Measurements from ENCODE around the gene PAX2.
"Not testable (repeated sequence)": the region's sequence is repeated elsewhere in the genome, so short reads cannot be mapped to it uniquely, and the experiment has no call there.

The PAX2 gene

DNA sequence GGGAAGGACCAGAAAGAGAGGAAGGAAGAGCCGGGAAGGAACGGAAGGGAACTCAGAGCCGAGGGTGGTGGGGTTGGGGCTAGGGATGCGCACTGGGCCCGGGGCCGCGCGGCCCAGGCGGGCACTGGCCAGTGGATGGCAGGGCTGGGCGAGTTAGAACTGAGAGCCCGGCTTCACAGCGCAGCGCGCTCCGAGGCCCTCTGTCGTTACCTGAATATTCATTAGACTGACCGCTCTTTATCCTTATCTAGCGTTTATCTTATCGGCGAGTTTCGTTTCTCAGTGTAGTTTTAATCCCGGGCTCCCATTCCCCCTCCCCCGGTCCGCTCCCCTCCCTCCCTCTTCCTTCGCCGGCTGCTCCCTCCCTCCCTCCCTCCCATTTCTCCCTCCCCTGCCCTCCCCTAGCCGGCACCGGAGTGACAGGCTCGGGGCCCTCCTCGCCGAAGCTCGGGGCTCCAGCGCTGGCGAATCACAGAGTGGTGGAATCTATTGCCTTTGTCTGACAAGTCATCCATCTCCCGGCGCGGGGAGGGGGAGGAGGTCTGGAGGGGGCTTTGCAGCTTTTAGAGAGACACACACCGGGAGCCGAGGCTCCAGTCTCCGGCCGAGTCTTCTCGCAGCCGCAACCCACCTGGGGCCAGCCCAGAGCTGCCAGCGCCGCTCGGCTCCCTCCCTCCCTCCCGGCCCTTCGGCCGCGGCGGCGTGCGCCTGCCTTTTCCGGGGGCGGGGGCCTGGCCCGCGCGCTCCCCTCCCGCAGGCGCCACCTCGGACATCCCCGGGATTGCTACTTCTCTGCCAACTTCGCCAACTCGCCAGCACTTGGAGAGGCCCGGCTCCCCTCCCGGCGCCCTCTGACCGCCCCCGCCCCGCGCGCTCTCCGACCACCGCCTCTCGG lies at the start of gene PAX2:
Gene PAX2, plus strand, starts transcription at position 596 of the 895 bp plus-strand sequence. CDS start 679 bp downstream, outside the sequence.
- no peak for DNase-seq (ENCODE audit: low read depth)

DNA sequence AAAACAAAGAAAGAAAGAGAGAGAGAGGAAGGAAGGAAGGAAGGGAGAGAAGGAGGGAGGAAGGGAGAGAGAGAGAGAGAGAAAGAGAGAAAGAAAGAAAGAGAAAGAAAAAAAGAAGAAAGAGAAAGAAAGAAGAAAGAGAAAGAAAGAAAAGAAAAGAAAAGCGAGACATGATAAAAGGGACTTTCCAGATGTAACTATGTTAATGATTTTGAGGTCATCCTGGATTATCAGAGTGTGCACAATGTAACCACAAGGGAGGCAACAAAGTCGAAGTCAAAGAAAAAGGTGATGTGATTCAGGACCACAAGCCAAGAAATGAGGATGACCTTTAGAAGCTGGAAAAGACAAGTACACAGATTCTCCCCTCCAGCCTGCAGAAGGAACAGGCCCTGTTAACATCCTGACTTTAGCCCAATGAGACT lies 48.9 kb upstream of the PAX2 start:
- no peak for DNase-seq (ENCODE audit: low read depth)

DNA sequence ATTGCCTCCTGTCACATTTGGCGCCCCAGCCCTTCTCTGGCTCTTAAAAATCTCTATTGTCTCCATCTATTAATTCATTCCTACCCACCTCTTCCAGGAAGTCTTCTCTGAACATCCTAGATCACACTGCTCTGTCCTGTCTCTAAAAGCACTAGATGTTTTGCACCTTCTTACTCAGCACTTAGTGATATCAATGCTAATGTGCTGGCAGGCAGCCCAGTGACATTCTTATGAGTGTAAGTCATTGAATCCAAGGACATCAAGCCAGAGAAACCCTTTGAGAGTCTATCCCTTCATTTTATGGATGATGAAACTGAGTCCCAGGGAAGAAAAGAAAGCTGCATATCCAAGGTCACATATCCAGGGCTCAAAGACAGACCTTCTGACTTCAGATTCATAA lies 48.3 kb upstream of the PAX2 start:
- DNase-seq (ENCODE audit: low read depth) = peak; percentile 4

DNA sequence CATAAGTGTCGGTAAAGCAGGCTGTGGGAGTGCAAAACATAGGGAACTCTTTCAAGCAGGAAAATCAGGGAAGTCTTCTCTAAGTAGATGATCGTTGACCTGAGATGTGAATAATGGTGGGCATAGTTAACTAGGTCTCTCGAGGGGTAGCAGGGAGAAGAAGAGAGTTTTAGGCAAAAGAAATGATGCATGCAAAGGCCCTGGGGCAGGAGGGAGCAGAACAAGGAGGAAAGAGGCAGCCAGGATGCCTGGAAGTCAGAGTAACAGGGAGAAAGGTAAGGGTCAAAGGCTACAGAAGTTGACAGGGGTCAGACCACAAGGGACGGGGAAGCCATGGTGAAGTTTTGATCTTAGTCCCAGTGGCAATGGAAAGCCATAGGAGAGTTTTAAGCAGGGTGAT lies 47.8 kb upstream of the PAX2 start:
- no peak for DNase-seq (ENCODE audit: low read depth)

DNA sequence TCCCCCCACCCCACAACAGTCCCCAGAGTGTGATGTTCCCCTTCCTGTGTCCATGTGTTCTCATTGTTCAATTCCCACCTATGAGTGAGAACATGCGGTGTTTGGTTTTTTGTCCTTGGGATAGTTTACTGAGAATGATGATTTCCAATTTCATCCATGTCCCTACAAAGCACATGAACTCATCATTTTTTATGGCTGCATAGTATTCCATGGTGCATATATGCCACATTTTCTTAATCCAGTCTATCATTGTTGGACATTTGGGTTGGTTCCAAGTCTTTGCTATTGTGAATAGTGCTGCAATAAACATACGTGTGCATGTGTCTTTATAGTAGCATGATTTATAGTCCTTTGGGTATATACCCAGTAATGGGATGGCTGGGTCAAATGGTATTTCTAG lies 43.7 kb upstream of the PAX2 start:
- DNase-seq (ENCODE audit: low read depth) = not testable (repeated sequence)

DNA sequence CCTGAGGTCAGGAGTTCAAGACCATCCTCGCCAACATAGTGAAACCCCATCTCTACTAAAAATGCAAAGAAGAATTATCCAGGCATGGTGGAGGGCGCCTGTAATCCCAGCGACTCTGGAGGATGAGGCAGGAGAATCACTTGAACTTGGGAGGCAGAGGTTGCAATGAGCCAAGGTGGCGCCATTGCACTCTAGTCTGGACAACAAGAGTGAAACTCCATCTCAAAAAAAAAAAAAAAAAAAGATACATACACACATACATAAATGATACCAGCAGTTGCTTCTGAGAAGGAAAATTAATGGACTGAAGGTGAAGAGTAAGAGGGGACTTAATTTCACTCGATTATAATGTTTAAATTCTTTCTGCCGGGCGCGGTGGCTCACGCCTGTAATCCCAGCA lies 40.2 kb upstream of the PAX2 start:
- DNase-seq (ENCODE audit: low read depth) = no peak

DNA sequence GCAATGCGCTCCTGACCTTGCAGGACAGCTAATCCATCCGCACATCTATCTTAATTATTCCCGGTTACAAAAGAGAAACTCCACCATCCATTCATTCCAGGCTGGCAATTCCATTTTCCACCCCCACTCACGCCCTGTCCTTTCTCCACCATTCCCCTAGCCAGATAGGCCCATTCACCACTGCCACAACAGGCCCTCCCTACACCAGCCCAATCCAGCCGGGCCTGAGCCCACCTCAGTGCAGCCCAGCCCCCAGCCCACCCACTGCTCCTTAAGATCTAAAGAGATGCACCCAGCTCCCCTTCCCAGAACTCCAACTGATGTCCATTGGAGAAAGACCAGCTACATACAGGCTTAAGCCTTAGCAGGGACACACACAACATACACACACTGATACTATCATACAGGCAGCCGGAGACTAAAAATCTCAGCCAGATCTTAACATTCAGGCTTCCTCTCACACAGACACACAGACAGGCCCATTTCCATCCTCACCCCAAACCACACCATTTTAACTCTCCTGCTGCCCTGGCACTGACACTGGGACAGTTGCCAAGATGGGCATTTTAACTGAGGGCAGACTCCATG lies 38.0 kb upstream of the PAX2 start:
- no peak for DNase-seq (ENCODE audit: low read depth)

DNA sequence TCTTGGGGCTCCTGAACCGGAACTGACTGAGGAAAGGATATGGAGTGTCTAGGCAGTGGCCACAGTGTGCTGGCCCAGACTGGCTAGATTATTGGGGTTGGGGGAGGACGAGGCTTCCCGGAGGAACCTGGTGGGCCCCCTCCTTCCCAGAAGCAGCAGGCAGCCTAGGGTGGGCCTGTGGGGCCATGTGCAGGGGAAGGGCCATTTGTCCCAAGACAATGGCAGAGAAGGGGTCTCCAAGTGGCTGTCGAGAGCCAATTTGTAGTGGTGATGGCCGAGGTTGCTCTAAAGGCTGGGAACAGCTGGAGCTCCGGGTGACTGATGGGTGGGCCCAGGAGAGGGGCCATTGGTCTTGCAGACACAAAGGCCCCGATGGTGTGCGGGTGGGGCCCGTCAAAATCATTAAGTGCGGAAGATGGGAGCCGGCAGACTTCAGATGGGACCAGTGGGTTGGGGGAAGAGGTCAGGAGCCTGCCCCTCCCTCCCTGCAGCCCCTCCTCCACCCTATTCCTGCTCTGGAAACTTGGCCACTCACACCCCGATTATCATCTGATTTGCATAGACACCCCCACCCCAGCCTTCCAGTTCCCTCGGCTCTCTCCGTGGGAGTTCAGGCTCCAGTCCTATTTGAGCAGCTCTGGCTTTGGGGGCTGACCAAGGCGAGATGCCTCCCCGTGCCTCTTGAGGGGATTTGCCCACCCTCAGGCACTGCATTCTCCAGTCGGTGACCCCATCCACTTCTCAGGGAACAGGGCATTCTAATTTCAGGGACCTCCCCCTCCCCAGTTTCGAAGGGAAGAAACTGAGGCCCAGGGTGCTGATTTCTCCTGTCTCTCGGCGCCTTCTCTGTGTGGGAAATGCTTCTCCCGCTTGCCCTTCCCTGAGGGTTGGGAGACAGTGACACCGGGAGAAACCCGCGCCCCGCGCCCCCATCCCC lies 36.0 kb upstream of the PAX2 start:
- no peak for DNase-seq (ENCODE audit: low read depth)

DNA sequence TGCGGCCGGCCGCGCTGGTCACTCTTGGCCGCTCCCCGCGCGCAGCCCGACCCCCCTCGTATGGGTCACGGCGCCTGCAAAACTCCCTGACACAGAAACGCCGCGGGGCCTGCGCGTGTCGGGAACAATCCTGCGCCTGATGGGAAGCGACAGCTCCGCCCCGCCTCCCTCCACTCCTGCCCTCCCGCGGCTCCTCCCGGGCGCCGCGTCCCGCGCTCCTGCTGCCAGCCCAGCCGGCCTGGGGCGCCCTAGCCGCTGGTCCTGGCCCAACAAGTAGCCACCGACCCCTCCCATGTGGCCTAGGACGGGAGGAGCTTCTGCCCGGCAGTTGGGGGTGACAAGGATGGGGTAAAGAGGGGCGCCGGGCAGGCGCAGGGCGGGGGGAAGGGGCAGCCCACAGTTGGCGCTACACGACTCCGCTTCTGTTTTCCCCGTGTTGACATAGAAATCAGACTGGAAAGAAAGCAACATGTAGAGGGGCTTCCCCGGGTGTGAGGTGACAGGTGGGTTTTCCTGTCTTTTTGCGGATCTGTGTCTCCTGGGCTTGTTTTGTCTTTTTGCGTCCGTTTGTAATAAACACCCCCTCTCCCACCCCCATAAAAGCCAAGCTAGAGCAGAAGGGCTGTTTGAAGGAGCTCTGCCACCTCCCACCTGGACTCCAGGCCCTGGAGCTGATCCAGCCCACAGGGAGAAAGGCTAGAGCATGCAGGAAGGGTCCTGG lies 35.1 kb upstream of the PAX2 start:
- DNase-seq (ENCODE audit: low read depth) = no peak

DNA sequence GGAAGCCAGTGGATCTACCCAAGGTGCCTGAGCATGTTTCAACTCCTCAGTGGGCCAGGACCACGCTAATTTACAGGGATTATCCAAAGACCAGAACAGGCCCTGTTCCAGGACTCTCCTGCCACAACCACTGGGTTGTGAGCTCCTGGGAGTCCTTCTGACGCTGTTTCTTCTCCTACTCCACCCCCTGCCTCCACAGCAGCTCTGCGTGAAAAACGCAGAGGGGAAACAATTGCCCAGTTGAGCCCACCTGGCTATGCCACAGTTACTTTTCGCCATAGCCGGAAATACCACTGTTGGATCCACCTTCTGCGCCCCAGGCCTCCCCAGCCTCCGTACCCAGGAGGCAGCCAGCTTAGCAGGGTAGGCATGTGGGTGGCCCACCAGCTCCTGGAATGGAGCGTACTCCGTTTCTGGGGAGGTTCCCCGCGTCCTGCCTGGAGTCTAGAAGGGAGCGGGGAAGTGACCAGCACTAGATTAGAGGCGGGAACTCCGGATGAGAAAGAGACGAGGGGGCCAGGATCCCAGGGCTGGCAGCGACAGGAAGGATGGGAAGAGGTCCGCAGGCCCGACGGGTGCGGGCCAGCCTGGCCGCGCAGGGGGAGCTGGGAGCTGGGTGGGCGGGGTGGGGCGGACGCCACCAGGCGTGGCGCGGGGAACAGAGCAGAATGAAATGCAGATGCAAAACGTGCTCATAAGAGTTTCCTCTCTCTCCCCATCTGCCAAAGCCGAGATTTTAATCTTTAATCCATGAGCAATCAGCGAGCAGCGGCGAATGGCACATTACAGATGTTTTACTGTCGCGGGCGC lies 32.1 kb upstream of the PAX2 start:
- no peak for DNase-seq (ENCODE audit: low read depth)

DNA sequence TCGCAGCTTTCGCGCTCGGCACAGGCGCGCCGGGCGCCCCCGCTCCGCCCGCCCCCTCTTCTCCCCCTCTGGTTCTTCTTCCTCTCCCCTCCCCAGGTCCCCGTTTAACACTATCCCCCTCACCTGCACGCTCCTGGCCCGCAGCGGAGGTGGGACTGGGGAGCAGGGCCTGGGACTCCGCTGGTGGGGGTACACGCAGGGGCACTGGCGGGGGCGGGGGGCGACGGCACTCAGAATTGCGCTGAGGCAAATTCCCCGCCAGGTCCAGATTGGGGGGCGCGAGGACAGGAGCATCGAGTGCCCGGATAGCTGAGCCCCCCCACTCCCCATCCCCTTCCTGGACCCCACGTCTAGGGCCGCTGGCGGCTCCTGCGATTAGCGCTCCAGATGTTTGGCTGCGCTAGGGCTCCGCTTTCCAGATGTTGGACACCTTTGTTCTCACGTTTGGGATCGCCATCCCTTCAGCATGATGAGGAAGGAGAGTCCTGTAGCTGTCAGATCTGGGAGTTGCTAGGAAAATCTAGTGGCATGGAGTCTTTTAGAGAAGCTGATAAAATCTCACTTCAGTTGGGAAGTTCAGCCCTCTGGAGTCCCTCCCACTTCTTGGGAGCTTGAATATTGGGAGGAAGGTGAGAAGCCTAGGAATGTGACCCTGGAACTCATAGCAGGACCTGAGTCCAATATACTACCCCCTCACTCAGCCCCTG lies 31.4 kb upstream of the PAX2 start:
- no peak for DNase-seq (ENCODE audit: low read depth)

DNA sequence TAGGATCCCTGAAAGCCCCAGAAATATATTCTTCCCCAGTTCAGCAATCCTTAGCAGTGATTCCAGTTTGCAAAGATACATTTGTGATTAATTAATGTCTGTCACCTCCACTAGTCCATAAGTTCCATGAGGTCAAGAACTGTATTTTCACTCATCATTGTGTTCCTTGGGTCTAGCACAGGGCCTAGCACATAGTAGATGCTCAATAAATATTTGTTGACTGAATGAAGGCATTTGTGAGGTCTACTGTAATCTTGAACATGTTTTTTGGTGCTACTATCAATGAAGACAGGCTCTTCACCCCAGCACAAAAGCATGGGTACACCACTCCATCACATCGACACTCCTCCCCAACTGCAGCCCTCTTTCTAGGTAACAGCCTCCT lies 30.8 kb upstream of the PAX2 start:
- no peak for DNase-seq (ENCODE audit: low read depth)

DNA sequence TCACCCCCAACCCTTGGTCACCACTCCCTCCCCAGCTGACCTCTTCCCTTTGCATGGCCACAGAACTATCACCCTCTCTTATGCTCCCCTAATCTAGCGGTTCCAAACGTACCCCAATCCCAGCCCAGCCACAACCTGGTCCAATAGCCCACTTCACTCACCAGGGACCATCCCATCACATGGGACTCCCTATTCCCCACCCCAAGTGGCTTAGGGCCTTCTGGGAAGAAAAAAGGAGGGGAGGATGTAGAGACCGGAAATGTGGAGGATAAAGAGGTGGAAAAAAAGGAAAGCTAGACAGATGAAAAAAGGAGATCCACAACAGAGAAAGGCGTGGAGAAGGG lies 30.3 kb upstream of the PAX2 start:
- no peak for DNase-seq (ENCODE audit: low read depth)

DNA sequence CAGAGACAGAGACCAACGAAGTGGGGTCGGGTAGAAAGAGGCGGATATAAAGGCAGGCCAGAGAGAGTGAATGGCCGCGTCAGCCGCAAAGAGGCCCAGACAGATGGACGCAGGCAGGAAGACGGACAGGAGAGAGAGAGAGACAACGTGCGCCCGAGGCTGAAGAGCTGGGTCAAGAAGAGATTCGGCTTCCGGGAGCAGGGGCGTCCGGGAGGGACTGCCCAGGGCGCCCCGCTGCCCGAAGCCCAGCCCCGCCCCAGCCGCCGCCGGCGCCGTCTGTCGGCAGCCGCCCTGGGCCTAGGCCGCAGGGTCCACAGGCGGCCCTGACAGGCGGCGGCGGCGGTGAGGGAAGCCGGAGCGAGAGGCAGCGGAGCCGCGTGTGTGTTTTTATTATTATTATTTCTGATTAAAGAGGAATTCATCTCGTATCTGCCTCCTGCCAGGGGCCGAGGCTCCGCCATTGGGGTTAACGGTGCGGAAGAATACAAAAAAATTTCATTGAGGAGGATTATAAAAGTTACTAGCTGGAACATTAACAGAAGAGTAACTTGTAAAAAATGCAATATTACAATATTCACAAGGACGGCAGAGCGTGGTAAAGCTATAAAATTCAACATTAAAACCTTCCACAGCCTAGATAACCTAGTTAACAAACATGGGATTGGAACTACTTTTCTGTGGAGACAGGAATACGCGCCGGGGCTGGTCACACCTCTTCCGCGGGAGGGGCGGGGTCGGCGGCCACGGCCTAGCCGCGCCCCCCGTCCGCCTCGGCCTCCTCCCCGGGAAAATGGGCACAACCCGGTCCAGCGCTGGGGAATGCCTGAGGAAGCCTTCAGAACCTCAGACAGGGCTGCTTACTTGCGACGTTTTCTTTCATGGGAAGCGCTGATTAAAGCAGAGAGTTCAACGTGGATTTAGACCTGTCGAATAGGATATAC lies 29.7 kb upstream of the PAX2 start:
- DNase-seq (ENCODE audit: low read depth) = no peak

DNA sequence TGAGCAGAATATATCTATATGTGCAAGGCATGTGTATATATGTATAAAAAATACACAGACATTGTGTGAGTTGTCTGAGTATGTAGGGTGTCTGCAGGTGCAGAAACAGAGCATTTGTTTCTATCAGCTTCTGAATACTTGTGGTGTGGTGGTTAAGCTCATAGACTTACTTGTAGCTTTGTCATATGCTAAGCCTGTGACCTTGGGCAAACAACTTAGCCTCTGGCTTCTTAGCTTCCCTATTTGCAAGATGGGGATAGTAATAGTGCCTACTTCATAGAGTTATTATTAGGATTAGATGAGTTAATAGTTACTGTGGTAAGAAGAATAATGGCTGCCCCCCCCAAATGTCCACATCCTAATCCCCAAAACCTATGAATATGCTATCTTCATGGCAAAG lies 28.2 kb upstream of the PAX2 start:
- DNase-seq (ENCODE audit: low read depth) = no peak

DNA sequence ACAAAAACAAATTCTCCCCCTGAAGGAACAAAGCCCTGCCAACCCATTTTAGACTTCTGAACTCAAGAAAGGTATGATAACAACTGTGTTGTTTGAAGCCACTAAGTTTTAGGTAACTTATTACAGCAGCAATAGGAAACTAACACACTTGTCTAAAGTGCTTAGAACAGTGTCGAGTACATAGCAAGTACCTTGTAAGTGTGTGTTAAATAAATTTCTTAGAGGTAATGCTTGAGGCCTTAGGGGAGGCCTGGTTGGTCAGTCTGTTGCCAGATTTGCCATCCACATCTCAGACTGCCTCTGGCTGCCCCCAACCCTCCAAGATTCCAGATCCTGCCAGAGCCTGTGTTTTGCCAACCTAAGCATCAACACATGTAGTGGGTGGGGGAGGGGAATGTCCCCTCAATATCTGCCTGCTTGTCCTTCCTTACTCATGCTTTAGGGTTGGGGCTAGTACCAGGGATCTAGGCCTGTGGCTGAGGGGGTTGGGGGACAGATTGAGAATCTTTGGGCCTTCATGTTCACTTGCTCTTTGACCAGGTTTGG lies 27.1 kb upstream of the PAX2 start:
- DNase-seq (ENCODE audit: low read depth) = no peak

DNA sequence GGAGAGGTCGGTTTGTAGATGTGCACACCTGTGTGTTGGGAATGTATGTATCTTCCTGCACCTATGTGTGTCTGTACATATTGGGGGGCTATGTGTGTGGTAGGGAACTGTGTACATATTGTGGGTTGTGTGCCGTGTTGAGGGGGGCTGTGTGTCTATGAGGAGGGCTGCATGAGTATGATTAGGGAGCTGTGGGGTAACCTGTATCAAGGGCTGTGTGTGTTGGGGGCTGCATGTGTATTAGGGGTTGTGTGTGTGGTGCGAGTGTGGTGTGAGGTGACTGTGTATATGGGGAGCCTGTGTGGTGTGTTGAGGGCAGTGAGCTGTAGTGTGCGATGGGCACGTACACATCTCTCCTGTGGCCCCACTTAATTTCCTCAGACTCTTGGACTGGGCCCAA lies 22.2 kb upstream of the PAX2 start:
- no peak for DNase-seq (ENCODE audit: low read depth)

DNA sequence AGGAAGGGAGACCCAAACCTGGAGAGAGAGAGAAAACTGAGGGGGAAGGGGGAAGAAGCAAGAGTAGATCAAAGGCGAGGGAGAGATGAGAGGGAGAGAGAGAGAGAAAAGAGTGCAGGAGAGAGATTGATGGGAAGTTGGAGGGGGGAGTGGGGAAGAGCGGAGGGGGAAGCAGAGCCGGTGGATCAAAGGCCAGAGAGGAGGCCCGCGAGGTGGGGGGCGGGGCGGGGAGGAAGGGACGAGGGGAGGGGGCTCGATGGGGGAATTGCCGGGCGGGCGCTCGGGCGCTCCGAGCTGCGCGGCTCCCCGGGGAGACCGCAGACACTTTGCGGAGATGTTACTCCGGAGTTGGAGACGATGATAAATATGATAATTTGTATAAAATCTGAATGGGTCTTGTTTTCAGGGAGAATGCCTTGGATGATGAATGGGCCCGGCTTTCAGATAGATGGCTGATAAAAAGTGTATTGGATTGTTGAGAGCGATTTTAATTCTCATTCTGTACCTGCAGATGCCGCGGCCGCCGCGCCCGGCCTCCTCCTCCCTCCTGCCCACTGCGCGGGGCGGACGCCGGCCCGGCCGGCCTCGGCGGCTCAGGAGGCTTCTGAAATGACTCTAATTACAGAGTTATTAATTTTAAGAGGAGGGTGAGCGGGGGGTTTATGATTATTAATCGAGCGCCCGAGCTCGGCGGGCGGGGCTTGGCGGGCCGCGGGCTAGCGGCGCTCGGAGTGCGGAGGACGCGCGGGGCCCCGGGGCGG lies 21.4 kb upstream of the PAX2 start:
- no peak for DNase-seq (ENCODE audit: low read depth)
